SK-N-SH treated with all-trans-retinoic acid at 6 μM for 48 hours (cell line): ENCODE measurements around the gene YPEL2.

Experiments
- ARNTL ChIP-seq: fragments of 450-650 bp; formaldehyde crosslinking; IDR thresholded peaks from 2 replicates; pipeline ENCODE4 v1.5.0; 2020; ENCODE audit warnings: low read depth, mild to moderate bottlenecking, moderate library complexity, borderline replicate concordance
- CREB5 ChIP-seq: fragments of 250-450 bp; sonication (Bioruptor Pico); IDR thresholded peaks from 2 replicates; pipeline ENCODE4 v1.5.1; 2020; ENCODE audit warnings: low read depth, mild to moderate bottlenecking, moderate library complexity
- CSRNP3 ChIP-seq: fragments of 250-450 bp; sonication (Bioruptor Pico); IDR thresholded peaks from 2 replicates; pipeline ENCODE4 v1.5.1; 2021; ENCODE audit warnings: mild to moderate bottlenecking, moderate library complexity
- ISL1 ChIP-seq: fragments of 250-450 bp; sonication (Bioruptor Pico); IDR thresholded peaks from 2 replicates; pipeline ENCODE4 v2.1.2; 2022; ENCODE audit warnings: mild to moderate bottlenecking, moderate library complexity
- OSR1 ChIP-seq: fragments of 250-450 bp; sonication (Bioruptor Pico); IDR thresholded peaks from 2 replicates; pipeline ENCODE4 v1.8.0; 2022; ENCODE audit warnings: moderate library complexity, mild to moderate bottlenecking, inconsistent platforms
- PATZ1 ChIP-seq: fragments of 250-450 bp; sonication (Bioruptor Pico); IDR thresholded peaks from 2 replicates; pipeline ENCODE4 v1.8.0; 2020; ENCODE audit warnings: mild to moderate bottlenecking, moderate library complexity, borderline replicate concordance
- POU6F1 ChIP-seq: fragments of 250-450 bp; sonication (Bioruptor Pico); IDR thresholded peaks from 2 replicates; pipeline ENCODE4 v1.8.0; 2021; ENCODE audit warnings: low read depth, mild to moderate bottlenecking, moderate library complexity, borderline replicate concordance
- PPARA ChIP-seq: fragments of 250-450 bp; sonication (Bioruptor Pico); IDR thresholded peaks from 2 replicates; pipeline ENCODE4 v1.5.0; 2020; ENCODE audit warnings: mild to moderate bottlenecking, borderline replicate concordance
- TOX ChIP-seq: fragments of 250-450 bp; sonication (Bioruptor Pico); IDR thresholded peaks from 2 replicates; pipeline ENCODE4 v1.8.0; 2021; ENCODE audit warnings: mild to moderate bottlenecking, moderate library complexity, borderline replicate concordance
- ZFP3 ChIP-seq: fragments of 250-450 bp; sonication (Bioruptor Pico); IDR thresholded peaks from 2 replicates; pipeline ENCODE4 v1.5.0; 2020; ENCODE audit warnings: mild to moderate bottlenecking, moderate library complexity
- ZFP30 ChIP-seq: fragments of 450-650 bp; formaldehyde crosslinking; IDR thresholded peaks from 2 replicates; pipeline ENCODE4 v1.5.0; 2022; ENCODE audit warnings: mild to moderate bottlenecking, moderate library complexity
- ZNF8 ChIP-seq: fragments of 450-650 bp; formaldehyde crosslinking; IDR thresholded peaks from 2 replicates; pipeline ENCODE4 v1.5.0; 2020; ENCODE audit warnings: mild to moderate bottlenecking, moderate library complexity

- TF ChIP-seq ZFP3 (CRISPR knock-in tag) = no peak
- TF ChIP-seq TOX (CRISPR knock-in tag) = no peak
- no peak for TF ChIP-seq ISL1 (CRISPR knock-in tag)
- no peak for TF ChIP-seq ZNF8 (CRISPR knock-in tag)
- TF ChIP-seq ARNTL = no peak
- TF ChIP-seq OSR1 (CRISPR knock-in tag) = no peak
- TF ChIP-seq PPARA (CRISPR knock-in tag) = no peak
- TF ChIP-seq CSRNP3 (CRISPR knock-in tag) = no peak
- TF ChIP-seq ZFP30 = no peak
- TF ChIP-seq CREB5 = no peak
- TF ChIP-seq POU6F1 (CRISPR knock-in tag) = no peak
- no peak for TF ChIP-seq PATZ1 (CRISPR knock-in tag)
Observed at GRCh38 chr17:59376506-59376905, 45.1 kb downstream of the YPEL2 start.
